SU-DHL-6 (cell line): ENCODE measurements around the gene SIK3.

Experiments used
- EZH2phosphoT487 ChIP-seq: fragments of 200-600 bp; sonication (generic), shearing (Covaris generic); conservative IDR thresholded peaks from 2 replicates; pipeline ENCODE4 v1.6.1; 2018; ENCODE audit warnings: mild to moderate bottlenecking, antibody characterized with exemption, low read length, moderate library complexity, mixed read lengths
- TF ChIP-seq, protein P1 (sequence below): fragments of 200-600 bp; sonication (generic); IDR thresholded peaks from one replicate; pipeline ENCODE4 v1.5.1; 2017; ENCODE audit warnings: antibody characterized with exemption, mild to moderate bottlenecking, low read length, moderate library complexity; ENCODE audit not compliant: insufficient read depth, poor library complexity, severe bottlenecking

DNA sequence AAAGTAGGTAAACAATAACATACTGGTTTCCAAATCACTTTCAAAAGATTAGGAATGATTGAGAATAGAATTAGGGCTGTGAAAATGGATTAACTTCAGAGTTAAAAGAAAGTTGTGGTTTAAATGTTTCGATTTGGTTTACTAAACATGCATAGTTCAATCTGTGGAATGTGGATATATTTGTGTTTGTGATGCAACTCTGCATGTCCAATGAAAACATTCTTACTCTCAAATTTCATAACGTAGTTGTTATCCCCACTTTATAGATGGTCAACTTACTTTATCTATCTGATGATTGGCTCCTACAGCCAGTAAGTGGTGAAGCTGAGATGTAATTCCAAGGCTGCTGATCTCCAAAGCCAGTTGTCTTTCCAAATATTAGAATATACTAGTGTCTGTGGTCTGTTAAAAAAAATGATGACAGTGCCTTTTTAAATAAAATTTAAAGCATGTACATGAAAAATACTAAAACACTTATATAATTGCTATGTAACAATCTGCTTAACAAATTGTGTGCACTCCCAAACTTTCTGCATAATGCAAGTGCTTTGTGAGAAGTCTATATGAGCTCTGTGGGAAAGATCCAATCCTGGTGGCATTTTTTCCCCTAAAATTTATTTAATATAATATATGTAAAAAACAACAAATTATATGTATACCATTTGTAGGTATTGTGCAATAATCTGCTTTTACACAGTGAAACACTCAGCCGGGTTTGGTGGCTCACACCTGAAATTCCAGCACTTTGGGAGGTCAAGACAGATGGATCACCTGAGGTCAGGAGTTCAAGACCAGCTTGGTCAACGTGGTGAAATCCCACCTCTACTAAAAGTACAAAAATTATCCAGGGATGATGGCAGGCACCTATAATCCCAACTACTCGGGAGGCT is 9.7 kb upstream of the SIK3 start:
- TF ChIP-seq, protein P1, sequence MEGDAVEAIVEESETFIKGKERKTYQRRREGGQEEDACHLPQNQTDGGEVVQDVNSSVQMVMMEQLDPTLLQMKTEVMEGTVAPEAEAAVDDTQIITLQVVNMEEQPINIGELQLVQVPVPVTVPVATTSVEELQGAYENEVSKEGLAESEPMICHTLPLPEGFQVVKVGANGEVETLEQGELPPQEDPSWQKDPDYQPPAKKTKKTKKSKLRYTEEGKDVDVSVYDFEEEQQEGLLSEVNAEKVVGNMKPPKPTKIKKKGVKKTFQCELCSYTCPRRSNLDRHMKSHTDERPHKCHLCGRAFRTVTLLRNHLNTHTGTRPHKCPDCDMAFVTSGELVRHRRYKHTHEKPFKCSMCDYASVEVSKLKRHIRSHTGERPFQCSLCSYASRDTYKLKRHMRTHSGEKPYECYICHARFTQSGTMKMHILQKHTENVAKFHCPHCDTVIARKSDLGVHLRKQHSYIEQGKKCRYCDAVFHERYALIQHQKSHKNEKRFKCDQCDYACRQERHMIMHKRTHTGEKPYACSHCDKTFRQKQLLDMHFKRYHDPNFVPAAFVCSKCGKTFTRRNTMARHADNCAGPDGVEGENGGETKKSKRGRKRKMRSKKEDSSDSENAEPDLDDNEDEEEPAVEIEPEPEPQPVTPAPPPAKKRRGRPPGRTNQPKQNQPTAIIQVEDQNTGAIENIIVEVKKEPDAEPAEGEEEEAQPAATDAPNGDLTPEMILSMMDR, result no peak
- TF ChIP-seq EZH2phosphoT487, result no peak
